ENCODE results near the gene CSF2RB.

The CSF2RB gene

DNA sequence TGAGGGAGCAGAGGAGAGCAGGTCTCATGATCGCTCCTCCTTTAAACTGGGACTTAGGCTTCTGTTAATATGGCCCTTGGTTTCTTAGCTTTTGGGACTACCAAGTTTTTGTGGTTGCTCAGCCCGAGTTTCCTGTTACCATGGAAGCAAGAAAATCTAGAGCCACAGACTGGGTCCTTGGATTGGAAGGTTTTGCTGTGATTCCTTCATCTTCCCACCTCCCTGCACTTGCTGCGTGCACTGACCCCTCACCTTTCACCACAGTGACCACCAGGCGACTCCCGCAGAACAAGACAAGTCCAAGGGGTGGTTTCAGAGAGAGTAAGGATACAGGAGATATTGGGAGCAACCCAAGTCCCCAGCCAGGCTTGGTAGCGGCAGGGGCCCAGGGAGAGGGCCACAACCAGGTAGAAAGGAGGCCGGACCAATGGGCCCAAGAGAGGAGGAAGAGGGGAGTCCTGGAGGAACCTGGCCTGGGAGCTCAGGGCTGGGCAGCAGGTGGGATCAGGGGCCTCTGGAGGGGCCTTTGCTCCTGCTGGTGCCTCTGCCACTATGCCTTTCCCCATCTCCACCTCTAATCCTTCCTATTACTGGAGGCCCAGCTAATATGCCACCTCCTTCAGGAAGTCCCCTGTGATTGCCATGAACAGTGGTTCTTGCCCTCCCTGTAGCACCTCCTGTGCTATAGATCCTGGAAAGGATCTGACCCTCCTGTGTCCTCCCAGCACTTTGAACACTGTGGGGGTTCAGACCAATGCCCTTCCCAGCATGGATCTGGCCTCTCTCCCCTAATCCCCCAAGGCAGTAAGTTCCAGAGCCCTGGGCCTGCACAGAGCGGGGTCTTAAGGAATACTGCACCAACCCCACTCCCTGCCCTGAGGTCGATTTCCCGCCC is 21.2 kb downstream of the CSF2RB start:
- in situ Hi-C loops (cut with HindIII; ENCODE audit: low sequenced_read_pairs) = no loop called here

DNA sequence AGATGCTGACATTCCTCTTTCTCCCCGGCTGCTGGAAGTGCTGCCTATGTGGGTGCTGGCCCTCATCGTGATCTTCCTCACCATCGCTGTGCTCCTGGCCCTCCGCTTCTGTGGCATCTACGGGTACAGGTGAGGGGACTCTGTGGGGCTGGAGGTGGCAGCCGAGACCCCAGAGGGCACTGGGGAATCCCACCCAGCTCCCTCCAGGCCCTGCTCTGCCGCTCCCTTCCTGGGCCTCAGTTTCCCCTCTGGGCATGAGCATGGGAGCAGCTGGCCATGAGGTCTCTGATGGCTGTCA is 21.8 kb downstream of the CSF2RB start:
- in situ Hi-C loops (cut with HindIII; ENCODE audit: low sequenced_read_pairs) = no loop called here

DNA sequence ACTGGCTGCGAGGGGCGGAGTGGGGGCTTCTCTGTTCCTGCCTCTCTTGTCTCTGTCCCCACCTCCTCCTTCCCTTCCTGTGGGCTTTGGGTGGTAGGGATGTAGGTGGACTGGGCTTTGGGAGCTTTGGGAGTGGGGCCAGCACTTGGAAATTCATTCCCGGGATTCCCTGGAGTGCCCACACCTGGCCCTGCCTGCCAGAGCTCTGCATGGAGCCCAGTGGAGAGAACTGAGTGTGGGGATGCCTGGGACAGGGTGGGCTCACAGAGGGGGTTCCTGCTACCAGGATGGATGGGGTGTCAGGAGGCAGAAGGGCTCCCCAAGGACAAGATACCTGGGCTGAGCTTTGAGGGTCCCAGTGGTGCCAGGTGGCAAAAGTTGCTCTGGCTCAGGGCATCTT is 22.3 kb downstream of the CSF2RB start:
- in situ Hi-C loops (cut with HindIII; ENCODE audit: low sequenced_read_pairs) = no loop called here

DNA sequence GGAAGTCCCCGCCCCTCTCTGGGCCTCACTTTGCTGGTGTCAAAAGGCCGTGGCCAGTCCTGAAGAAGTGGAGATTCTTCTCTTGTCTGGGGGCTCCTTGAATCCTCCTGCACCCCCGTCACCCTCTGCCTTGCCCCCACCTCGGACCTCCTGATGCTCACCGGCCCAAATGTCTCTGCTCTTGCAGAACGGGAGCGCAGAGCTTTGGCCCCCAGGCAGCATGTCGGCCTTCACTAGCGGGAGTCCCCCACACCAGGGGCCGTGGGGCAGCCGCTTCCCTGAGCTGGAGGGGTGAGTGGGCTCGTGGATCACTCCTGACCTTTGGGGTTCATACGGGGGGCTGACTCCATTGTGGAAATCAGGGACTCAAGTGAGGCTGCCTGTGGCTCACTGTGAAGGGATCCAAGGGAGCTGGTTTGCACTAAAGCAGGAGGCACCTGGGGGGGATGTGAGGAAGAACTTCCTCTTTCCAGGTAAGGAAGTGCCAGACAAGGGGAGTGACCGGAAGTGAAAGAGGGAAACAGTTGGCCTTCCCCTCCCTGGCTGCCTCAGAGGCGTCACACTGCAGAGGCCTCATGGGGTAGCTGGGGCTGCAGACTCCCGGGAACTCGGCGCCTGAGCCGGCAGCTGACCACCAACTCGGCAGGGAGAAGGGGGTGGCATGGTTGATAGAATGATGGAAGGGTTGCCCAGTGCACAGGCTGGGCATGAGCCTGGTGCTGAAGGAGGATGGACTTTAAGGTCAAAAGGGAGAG is 23.1 kb downstream of the CSF2RB start:
- in situ Hi-C loops (cut with HindIII; ENCODE audit: low sequenced_read_pairs) = no loop called here

DNA sequence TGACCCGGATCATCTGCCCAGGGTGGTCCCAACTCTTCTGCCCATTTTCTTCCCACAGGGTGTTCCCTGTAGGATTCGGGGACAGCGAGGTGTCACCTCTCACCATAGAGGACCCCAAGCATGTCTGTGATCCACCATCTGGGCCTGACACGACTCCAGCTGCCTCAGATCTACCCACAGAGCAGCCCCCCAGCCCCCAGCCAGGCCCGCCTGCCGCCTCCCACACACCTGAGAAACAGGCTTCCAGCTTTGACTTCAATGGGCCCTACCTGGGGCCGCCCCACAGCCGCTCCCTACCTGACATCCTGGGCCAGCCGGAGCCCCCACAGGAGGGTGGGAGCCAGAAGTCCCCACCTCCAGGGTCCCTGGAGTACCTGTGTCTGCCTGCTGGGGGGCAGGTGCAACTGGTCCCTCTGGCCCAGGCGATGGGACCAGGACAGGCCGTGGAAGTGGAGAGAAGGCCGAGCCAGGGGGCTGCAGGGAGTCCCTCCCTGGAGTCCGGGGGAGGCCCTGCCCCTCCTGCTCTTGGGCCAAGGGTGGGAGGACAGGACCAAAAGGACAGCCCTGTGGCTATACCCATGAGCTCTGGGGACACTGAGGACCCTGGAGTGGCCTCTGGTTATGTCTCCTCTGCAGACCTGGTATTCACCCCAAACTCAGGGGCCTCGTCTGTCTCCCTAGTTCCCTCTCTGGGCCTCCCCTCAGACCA is 24.0 kb downstream of the CSF2RB start:
- in situ Hi-C loops (cut with HindIII; ENCODE audit: low sequenced_read_pairs) = no loop called here

DNA sequence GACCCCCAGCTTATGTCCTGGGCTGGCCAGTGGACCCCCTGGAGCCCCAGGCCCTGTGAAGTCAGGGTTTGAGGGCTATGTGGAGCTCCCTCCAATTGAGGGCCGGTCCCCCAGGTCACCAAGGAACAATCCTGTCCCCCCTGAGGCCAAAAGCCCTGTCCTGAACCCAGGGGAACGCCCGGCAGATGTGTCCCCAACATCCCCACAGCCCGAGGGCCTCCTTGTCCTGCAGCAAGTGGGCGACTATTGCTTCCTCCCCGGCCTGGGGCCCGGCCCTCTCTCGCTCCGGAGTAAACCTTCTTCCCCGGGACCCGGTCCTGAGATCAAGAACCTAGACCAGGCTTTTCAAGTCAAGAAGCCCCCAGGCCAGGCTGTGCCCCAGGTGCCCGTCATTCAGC is 24.6 kb downstream of the CSF2RB start:
- in situ Hi-C loops (cut with HindIII; ENCODE audit: low sequenced_read_pairs) = no loop called here

DNA sequence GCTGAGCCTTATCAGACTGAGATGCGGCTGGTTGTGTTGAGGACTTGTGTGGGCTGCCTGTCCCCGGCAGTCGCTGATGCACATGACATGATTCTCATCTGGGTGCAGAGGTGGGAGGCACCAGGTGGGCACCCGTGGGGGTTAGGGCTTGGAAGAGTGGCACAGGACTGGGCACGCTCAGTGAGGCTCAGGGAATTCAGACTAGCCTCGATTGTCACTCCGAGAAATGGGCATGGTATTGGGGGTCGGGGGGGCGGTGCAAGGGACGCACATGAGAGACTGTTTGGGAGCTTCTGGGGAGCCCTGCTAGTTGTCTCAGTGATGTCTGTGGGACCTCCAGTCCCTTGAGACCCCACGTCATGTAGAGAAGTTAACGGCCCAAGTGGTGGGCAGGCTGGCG is 25.5 kb downstream of the CSF2RB start:
- in situ Hi-C loops (cut with HindIII; ENCODE audit: low sequenced_read_pairs) = no loop called here

DNA sequence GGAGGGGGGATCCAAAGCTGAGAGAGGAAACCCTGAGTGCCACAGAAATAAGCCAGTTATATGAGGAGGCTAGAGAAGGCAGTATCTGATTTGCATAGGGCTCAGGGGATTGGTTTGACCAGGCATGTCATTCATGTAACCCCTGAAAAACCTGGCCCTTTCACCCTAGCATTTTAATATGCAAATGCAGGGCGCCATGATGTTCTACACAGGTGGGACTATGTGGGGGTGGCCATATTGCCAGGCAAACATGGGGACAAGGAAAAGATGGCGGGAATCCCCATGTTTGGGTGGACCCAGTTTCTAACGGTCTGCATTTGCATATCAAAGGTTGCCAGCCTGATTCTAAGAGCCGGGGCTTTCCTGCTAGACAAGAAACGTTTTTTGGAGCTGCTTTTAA is 27.2 kb downstream of the CSF2RB start:
- in situ Hi-C loops (cut with HindIII; ENCODE audit: low sequenced_read_pairs) = no loop called here

DNA sequence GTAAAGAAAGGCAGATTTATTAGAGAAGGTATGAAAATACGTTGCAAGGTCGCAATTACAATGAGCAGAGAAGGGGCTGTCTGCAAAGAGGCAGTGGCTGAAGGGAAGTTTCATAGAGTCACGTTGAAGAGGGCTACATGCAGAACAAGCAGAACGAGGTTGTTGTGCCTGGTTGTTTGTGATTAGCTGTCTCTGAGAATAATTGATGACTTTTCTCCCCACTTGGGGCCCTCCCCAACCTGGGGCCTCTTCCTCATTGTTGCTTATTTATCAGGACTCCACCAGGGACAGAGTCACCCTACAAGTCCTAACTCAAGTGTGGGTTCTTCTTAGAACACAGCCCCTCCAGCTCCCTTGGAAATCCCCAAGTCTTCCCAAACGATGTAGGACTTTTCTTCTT is 29.1 kb downstream of the CSF2RB start:
- in situ Hi-C loops (cut with HindIII; ENCODE audit: low sequenced_read_pairs) = no loop called here

DNA sequence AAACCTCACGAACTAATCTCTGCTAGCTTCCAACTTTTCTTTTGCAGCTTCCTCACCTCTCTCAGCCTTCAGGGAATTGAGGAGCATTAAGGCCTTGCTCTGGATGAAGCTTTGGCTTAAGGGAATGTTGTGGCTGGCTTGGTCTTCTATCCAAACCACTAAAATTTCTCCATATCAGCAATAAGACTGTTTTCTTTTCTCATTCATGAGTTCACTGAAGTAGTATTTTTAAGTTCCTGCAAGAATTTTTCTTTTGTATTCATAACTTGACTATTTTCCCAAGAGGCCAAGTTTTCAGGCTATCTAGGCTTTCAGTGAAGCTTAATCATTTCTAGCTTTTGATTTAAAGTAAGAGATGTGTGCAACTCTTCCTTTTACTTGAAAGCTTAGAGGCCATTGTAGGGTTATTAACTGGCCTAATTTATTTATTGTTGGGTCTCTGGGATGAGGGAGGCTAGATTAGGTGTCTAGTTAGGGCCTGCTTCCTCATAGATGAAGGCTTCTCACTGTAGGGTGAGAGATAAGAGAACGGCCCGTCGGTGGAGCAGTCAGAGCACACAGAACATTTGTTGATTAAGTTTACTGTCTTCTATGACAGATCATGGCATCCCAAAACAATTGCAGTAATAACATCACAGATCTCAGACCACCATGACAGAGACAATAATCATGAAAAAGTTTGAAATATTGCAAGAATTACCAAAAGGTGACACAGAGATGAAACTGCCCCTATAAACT is 33.2 kb downstream of the CSF2RB start:
- in situ Hi-C loops (cut with HindIII; ENCODE audit: low sequenced_read_pairs) = no loop called here

DNA sequence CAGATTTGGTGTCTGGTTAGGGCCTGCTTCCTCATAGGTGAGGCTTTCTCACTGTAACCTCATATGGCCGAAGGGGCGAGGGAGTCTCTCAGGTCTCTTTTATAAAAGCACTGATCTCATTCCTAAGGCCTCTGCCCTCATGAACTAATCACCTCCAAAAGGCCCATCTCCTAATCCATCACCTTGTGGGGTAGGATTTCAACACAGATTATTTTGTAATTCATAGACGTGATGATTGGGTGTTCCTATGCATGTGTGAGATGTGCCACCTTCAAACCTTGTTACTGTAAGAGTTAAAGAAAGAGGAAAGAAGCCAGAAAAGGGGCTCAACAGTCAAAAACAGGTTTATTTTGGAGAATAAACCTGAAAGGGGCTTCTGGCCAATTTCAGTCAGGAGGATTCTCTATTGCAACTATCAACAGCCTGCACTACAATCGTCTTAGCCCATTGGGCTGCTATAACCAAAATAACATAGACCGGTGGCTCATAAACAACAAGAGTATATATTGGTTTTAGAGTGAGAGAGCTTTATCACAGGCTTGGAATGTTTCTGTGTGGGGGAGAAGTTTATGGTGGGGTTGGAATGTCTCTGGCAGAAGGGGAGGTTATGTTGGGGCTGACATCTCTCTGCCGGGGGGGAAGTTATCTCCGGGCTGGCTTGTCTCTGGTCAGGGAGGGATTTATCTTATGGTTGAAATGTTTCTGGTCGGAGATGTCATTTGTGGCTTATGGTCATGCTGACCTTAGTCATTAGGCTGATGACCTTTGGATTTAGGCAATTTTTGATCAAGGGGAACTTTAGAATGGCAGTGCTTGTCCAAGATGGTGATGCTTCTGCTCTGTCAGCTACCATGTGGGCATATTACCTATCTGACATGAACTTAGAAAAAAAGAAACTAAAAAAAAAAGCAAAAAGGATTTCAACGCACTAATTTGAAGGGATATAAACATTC is 35.1 kb downstream of the CSF2RB start:
- in situ Hi-C loops (cut with HindIII; ENCODE audit: low sequenced_read_pairs) = no loop called here

DNA sequence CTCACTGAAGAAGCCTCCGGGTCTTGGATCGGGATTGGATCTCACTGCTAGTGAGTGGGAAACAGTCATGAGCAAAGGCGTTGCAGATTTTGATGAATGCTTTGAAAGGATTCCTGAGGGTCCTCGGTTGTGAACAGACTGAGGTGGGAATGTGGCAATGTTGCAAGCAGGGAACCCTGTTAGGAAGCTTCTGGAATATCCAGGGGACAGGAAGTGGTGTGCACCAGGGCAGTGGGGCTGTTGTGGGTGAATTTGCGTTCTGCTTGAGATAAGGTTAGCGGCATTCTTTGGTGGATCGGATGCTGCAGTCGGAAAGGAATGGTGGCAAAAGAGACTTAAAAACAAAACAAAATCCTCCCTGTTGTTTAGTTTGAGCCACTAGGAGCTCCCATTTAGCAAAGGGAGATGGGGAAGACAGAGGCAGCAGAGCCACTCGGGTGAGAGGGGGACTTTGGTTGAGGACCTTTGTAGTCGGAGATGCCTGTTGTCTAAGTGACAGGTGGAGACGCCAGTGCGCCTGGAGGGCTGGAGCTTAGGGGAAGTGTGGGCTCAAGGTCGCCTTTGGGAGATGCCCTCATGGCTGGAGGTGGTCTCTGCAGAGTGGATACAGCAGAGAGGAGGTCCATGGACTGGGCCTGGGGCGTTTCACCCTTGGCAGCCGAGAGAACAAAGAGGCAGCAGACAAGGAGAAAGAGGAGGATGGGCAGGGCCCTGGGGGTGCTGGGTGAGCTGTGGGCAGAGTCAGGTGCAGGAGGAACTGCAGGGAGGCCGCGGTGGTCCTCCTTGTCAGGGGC is 37.6 kb downstream of the CSF2RB start:
- in situ Hi-C loops (cut with HindIII; ENCODE audit: low sequenced_read_pairs) = loop anchor here (25.0 kb wide), 1 partner anchor 239 kb away; the partner anchor contains the start of gene CACNG2

DNA sequence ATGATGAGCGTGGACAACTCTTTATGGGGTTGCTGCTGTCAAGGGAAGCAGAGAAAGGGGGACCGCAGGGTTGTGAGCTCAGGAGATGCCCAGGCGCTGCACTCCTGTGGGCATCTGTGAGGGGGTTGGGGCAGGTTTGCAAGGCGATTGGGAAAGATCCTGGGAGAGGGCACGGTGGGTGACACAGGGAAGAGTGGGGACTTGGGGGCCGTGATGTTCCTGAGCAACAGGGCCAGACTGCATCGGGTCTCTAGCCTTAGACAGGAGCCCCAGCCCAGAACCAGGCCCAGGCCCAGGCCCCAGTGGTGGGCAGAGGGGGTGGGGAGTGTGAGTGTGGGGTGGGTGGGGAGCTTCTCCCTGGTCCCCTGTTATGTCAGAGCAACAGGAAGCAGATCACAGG is 38.3 kb downstream of the CSF2RB start:
- in situ Hi-C loops (cut with HindIII; ENCODE audit: low sequenced_read_pairs) = loop anchor here (25.0 kb wide), 1 partner anchor 239 kb away; the partner anchor contains the start of gene CACNG2

DNA sequence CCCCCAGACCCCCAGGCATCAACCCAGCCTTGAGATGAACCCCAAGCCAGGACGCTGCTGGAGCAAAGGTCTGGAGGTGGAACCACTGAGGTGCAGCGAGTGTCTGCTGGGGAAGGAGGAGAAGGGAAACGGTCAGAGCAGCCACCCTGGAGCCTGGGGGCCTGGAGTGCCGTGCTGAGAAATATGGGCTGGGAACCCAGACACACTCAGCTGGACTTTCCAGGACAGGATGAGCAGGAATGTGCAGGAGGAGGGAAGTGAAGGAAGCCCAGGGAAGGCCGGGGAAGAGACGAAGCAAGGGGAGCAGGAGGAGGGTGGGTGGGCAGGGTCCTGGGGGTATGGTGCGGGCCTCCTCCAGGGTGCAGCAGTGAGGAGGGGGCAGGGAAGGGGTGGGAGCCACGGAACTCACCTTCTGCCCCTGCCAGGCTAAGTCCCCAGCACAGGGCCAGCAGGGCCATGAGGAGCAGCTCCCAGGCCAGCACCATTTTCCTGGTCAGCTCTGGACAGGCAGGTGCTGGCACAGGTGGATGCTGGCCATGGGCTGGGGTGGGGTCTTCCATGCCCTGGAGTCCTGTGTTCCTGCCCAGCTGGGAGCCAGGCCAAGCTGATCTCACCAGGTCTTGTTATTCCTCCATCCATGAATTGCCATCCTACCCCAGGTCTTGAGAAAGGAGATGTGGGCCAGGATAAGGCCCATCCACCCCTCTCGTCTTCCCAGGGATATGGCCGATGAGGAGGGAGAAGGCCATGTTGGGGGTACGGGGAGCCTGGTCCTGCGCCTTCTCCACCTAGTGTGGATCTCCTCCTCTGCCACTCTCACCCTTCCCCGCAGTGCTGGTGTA is 40.0 kb downstream of the CSF2RB start:
- in situ Hi-C loops (cut with HindIII; ENCODE audit: low sequenced_read_pairs) = loop anchor here (25.0 kb wide), 1 partner anchor 241 kb away; the partner anchor contains the start of gene CACNG2

DNA sequence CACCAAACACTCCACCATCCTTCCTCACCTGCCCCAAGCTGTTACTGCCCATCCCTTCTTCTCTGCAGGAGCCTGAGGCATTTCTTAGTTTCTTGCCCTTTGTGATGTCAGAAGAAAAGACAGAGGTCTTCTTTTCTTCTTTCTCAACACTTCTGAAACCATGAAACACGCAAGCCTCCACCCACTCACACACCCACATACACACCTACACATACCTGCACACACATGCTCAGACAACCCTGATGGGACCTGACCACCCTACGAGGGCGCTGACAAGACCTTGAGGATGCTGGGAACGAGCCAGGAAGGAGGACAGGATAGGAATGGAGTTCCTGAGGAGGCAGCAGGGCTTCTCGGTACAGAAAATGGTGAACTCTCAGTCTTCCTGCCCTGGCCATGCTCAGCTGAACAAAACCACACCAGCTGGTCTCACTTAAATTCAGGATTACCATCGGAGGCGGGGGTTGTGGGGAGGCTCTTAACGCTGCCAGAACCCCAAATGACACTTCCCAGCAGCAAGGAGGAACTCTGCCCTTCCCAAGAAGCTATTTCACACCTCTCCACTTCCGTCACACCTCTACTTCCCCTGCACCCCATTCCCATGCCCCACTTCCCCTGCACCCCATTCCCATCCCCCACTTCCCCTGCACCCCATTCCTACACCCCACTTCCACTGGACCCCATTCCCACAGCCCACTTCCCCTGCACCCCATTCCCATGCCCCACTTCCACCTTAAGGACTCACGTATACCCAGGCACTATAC is 41.0 kb downstream of the CSF2RB start:
- in situ Hi-C loops (cut with HindIII; ENCODE audit: low sequenced_read_pairs) = loop anchor here (25.0 kb wide), 1 partner anchor 242 kb away; the partner anchor contains the start of gene CACNG2

DNA sequence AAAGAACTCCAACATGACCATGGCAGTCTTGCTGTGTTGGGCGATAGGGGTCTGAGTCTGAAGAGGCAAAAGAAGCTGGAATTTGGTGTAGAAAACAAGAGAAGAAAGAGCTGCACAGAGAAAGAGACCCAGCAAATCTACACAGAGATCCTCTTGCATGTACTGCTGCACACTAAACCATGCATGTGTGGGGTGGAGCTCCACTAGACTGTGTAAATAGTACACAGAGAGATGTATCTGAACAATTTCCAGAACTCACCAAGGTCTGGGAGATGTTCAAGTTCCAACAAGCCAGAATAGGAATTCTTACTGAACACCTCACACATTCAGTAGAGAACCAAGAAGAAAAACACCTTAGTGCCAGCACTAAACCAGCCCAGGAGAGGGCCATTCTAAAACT is 42.3 kb downstream of the CSF2RB start:
- in situ Hi-C loops (cut with HindIII; ENCODE audit: low sequenced_read_pairs) = loop anchor here (25.0 kb wide), 1 partner anchor 243 kb away; the partner anchor contains the start of gene CACNG2

DNA sequence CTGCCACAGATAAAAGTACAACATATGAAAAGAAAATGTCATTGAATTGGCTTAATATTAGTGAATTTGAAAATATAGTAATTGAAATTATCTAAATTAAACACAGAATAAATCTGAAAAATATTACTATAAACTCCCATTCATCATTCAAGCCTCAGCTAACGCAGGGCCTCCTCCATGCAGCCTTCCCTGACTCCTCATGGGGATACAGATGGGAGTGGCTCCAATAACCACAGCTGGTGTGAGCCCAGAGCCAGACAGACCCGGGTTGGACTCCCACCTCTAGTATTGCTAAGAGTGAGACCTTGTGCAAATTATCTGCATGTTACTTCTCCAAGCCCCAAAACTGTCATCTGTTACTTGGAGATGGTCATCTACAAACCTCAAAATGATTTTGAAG is 44.9 kb downstream of the CSF2RB start:
- in situ Hi-C loops (cut with HindIII; ENCODE audit: low sequenced_read_pairs) = loop anchor here (25.0 kb wide), 1 partner anchor 246 kb away; the partner anchor contains the start of gene CACNG2
